ENCODE data around the gene NRXN2. TPM values are rescaled to one million over a fixed set of nuclear protein-coding genes. Genes with fewer than 3 reads are reported as not detected.

Gene NRXN2
- polyA plus RNA-seq, 3 donors: 0.07 TPM; not detected in 2

- no peaks in the 10 kb centered on the region for H3K36me3 ChIP-seq (replicated peaks in 1 of 2; ENCODE audit: control insufficient read depth in 1 of 2, insufficient read depth in 2 of 2, low read length in 2 of 2)
- no peaks in the 10 kb centered on the region for H3K4me1 ChIP-seq (ENCODE audit: control insufficient read depth in 1 of 2, insufficient read depth in 2 of 2, low read length in 2 of 2)
- H3K27me3 Mint-ChIP-seq (ENCODE audit: low read depth in 3 of 3): peaks cover 3 to 4% (median 4%) of the 10 kb centered on the region in 3 donors
- H3K4me3 ChIP-seq (replicated peaks in 1 of 3; ENCODE audit: low read depth in 2 of 3, low read length in 3 of 3): no peak overlapping the region
- no peak overlapping the region for H3K4me3 Mint-ChIP-seq
- no peak overlapping the region for H2AFZ ChIP-seq (ENCODE audit: insufficient read depth, low read depth, low read length, poor library complexity, severe bottlenecking)
- H3K9me3 Mint-ChIP-seq: peaks cover 0 to 3% (median 0%) of the 10 kb centered on the region in 7 donors
- H3K27ac Mint-ChIP-seq: no peak overlapping the region
- intact Hi-C loops (cut with micrococcal nuclease): no loop called here
- peaks cover under 1% of the 10 kb centered on the region for H3K4me1 Mint-ChIP-seq
- no peaks in the 10 kb centered on the region for H4K20me1 ChIP-seq (ENCODE audit: insufficient read depth, low read length)
- H3K9ac ChIP-seq (ENCODE audit: insufficient read depth, low read length, poor library complexity, severe bottlenecking): no peak overlapping the region
- no peak for TF ChIP-seq CTCF (IDR thresholded peaks at IDR 0.05)
- H3K36me3 Mint-ChIP-seq: no peaks in the 10 kb centered on the region
- no peak overlapping the region for H3K27ac ChIP-seq (ENCODE audit: low read depth in 1 of 2, low read length in 2 of 2)
- WGBS (ENCODE audit: insufficient coverage): 92% methylated on average over 14 of the region's 17 CpGs
- no peaks in the 10 kb centered on the region for H3K79me2 ChIP-seq (ENCODE audit: insufficient read depth, low read length)
- H3K4me2 ChIP-seq (replicated peaks; ENCODE audit: extremely low read depth, low read length, poor library complexity, severe bottlenecking): no peak overlapping the region
- no peak for DNase-seq
- no peaks in the 10 kb centered on the region for H3K27me3 ChIP-seq (ENCODE audit: control insufficient read depth in 2 of 2, insufficient read depth in 2 of 2, low read length in 2 of 2)
- H3K9me3 ChIP-seq (replicated peaks in 1 of 2; ENCODE audit: control insufficient read depth in 1 of 2, insufficient read depth in 1 of 2, low read length in 2 of 2): no peaks in the 10 kb centered on the region
Observed at GRCh38 chr11:64599698-64600211, 123.2 kb downstream of the NRXN2 start.

GRCh38 chr11:64598797-64599697 is 124.0 kb downstream of the NRXN2 start:
- H3K4me2 ChIP-seq (replicated peaks; ENCODE audit: extremely low read depth, low read length, poor library complexity, severe bottlenecking): no peak overlapping the region
- no peaks in the 10 kb centered on the region for H3K27me3 ChIP-seq (ENCODE audit: control insufficient read depth in 2 of 2, insufficient read depth in 2 of 2, low read length in 2 of 2)
- Mint-ChIP-seq H3K4me3 (no peak overlapping the region), H3K27me3 (ENCODE audit: low read depth in 3 of 3) (peaks cover 0 to 4% (median 3%) of the 10 kb centered on the region in 3 donors), H3K9me3 (peaks cover 0 to 3% (median 0%) of the 10 kb centered on the region in 7 donors), H3K36me3 (no peaks in the 10 kb centered on the region), H3K27ac (no peak overlapping the region), H3K4me1 (no peaks in the 10 kb centered on the region)
- H3K9me3 ChIP-seq (replicated peaks in 1 of 2; ENCODE audit: control insufficient read depth in 1 of 2, insufficient read depth in 1 of 2, low read length in 2 of 2): no peaks in the 10 kb centered on the region
- DNase-seq: no peak
- no peak overlapping the region for H3K4me3 ChIP-seq (replicated peaks in 1 of 3; ENCODE audit: low read depth in 2 of 3, low read length in 3 of 3)
- H3K4me1 ChIP-seq (ENCODE audit: control insufficient read depth in 1 of 2, insufficient read depth in 2 of 2, low read length in 2 of 2): no peaks in the 10 kb centered on the region
- H3K9ac ChIP-seq (ENCODE audit: insufficient read depth, low read length, poor library complexity, severe bottlenecking): no peak overlapping the region
- 96% methylated on average over 15 of the region's 23 CpGs for WGBS (ENCODE audit: insufficient coverage)
- H3K27ac ChIP-seq (ENCODE audit: low read depth in 1 of 2, low read length in 2 of 2): no peak overlapping the region
- no peak overlapping the region for H2AFZ ChIP-seq (ENCODE audit: insufficient read depth, low read depth, low read length, poor library complexity, severe bottlenecking)
- TF ChIP-seq CTCF (IDR thresholded peaks at IDR 0.05): no peak
- no peaks in the 10 kb centered on the region for H3K79me2 ChIP-seq (ENCODE audit: insufficient read depth, low read length)
- H3K36me3 ChIP-seq (replicated peaks in 1 of 2; ENCODE audit: control insufficient read depth in 1 of 2, insufficient read depth in 2 of 2, low read length in 2 of 2): no peaks in the 10 kb centered on the region
- H4K20me1 ChIP-seq (ENCODE audit: insufficient read depth, low read length): no peaks in the 10 kb centered on the region
- intact Hi-C loops (cut with micrococcal nuclease): no loop called here
